Naive B cell (primary cell): ENCODE results near the gene PPP1R2. TPM values are rescaled to one million over a fixed set of nuclear protein-coding genes. Genes with fewer than 3 reads are reported as not detected.

Experiments used
- ATAC-seq, 2 donors: fragments of 150-1000 bp; cut with Tn5 transposase; 2 replicates each; pipeline ENCODE4 v1.10.0; 2021; ENCODE audit warnings: low read depth in 2 of 2, mild to moderate bottlenecking in 2 of 2, moderate library complexity in 2 of 2
- DNase-seq: peaks from one replicate; pipeline ENCODE4 v3.0.0; 2022
- H3K27ac Mint-ChIP-seq, 6 donors: one replicate each; pipeline ENCODE4 v1.8.0; 2020 to 2022; ENCODE audit warnings: mild to moderate bottlenecking in 6 of 6, mixed read lengths in 6 of 6, moderate library complexity in 5 of 6, inconsistent platforms in 2 of 6
- H3K27me3 Mint-ChIP-seq, 3 donors: one replicate each; pipeline ENCODE4 v1.8.0; 2021 to 2022; ENCODE audit warnings: mixed read lengths in 3 of 3, mild to moderate bottlenecking in 1 of 3
- H3K36me3 Mint-ChIP-seq, 2 donors: one replicate each; pipeline ENCODE4 v1.8.0; 2020 to 2022; ENCODE audit warnings: mixed read lengths in 2 of 2, inconsistent platforms in 1 of 2, mild to moderate bottlenecking in 1 of 2
- H3K4me1 Mint-ChIP-seq, 3 donors: one replicate each; pipeline ENCODE4 v1.8.0; 2020 to 2022; ENCODE audit warnings: mixed read lengths in 3 of 3, inconsistent platforms in 1 of 3, mild to moderate bottlenecking in 1 of 3, moderate library complexity in 1 of 3
- H3K4me3 Mint-ChIP-seq, 8 donors: one replicate each; pipeline ENCODE4 v1.8.0; 2020 to 2022; ENCODE audit warnings: mild to moderate bottlenecking in 8 of 8, mixed read lengths in 8 of 8, moderate library complexity in 8 of 8, inconsistent platforms in 2 of 8
- H3K9me3 Mint-ChIP-seq, 7 donors: one replicate each; pipeline ENCODE4 v1.8.0; 2020 to 2022; ENCODE audit warnings: mixed read lengths in 7 of 7, mild to moderate bottlenecking in 5 of 7, inconsistent platforms in 2 of 7, moderate library complexity in 1 of 7
- polyA plus RNA-seq, 6 donors: library from polyadenylated mRNA; unstranded; fragments of 300-500 nt; fragmentation: Illumina TruSeq; gene quantifications; one replicate each; pipeline ENCODE4 v1.2.3, GENCODE V29; 2021; ENCODE audit warnings: low read depth in 6 of 6

The PPP1R2 gene
- polyA plus RNA-seq, 6 donors from 2014 or later: 171 to 265 (median 214) TPM

DNA sequence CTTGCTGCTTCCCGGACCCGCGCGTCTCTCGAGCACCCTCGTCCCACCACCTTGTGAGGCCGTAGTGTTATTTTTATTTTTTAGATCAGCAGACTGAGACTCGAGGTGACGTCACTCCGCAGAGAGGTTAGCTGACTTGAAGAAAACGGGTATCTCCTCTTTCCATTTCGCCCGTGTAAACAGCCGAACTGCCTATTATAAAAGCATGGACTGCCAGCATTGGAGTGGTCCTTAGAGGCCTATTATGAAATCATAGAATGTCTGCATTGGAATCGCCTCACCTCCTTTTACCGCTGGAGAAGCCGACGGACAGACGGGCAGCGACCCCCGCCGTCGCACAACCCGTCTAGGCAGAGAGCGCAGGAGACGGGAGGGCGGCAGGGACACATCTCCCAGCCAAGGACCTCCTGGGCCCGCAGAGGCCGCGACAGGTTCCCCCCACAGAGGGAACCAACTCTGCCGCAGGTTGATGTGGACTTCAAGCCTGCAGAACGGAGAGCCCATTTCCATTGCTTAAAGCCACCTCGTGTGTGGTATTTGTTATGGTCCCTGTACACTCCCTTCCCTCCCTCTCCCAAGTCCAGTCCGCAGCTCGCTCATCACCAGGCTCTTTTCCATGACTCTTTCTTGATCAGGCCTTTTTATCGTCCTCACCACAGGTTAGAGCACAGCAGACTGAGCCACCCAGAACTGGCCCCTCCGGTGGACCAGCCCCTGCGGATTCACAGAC lies 540 bp upstream of the PPP1R2 start:
- H3K4me1 Mint-ChIP-seq: peaks cover 60 to 78% (median 75%) of the 10 kb centered on the region in 3 donors
- ATAC-seq (no peak), DNase-seq (no peak)
- peak overlapping the region; percentile 88 to 97 (median 93) for H3K4me3 Mint-ChIP-seq
- H3K9me3 Mint-ChIP-seq: no peaks in the 10 kb centered on the region
- no peaks in the 10 kb centered on the region for H3K27me3 Mint-ChIP-seq
- H3K36me3 Mint-ChIP-seq: no peaks in the 10 kb centered on the region
- H3K27ac Mint-ChIP-seq: peak overlapping the region; percentile 88 to 99 (median 94)

DNA sequence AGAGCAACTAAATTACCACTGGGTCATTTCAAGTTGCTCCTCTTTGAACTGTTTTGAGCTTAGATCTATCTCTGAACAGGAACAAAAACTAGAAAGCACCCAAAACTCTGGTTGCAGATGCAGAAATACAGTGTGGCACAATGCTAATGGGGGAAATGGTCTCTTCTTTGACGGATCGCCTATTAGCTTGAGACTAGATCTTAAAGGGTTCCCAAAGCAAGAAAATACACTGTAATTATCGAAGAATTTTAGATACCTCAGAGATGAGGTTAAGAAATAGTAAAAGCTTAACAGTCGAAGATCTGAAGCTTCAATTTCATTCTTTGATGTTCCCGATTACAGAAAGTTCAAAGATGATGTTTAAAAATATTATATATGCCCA lies 818 bp downstream of the PPP1R2 start:
- peak; percentile 42 for DNase-seq
- Mint-ChIP-seq H3K27me3 (no peaks in the 10 kb centered on the region), H3K36me3 (no peaks in the 10 kb centered on the region), H3K9me3 (no peaks in the 10 kb centered on the region), H3K4me3 (peak overlapping the region; percentile 88 to 97 (median 93)), H3K4me1 (peaks cover 60 to 79% (median 77%) of the 10 kb centered on the region in 3 donors), H3K27ac (peak overlapping the region; percentile 96 to 99 (median 97))
- peak; percentile 27 to 37 for ATAC-seq

DNA sequence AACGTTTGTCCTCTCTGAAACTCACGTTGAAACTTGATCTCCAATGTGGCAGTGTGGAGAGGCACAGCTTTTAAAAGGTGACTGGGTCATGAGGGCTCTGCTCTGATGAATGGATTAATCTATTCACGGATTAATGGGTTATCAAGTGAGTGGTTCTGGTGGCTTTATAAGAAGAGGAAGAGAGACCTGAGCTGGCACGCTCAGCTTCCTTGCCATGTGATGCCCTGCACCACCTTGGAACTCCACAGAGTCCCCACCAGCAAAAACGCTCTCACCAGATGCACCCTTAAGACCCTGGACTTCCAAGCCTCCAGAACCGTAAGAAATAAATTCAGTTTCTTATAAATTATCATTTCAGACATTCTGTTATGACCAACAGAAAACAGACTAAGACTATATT lies 2.6 kb downstream of the PPP1R2 start:
- Mint-ChIP-seq H3K27me3 (no peaks in the 10 kb centered on the region), H3K9me3 (no peaks in the 10 kb centered on the region), H3K4me1 (peaks cover 52 to 77% (median 68%) of the 10 kb centered on the region in 3 donors), H3K4me3 (peak overlapping the region; percentile 69 to 96 (median 88)), H3K27ac (peak overlapping the region in 4 of 6 donors; percentile 69 to 96 (median 92)), H3K36me3 (no peaks in the 10 kb centered on the region)
- peak; percentile 24 to 29 for ATAC-seq
- DNase-seq: peak; percentile 47

DNA sequence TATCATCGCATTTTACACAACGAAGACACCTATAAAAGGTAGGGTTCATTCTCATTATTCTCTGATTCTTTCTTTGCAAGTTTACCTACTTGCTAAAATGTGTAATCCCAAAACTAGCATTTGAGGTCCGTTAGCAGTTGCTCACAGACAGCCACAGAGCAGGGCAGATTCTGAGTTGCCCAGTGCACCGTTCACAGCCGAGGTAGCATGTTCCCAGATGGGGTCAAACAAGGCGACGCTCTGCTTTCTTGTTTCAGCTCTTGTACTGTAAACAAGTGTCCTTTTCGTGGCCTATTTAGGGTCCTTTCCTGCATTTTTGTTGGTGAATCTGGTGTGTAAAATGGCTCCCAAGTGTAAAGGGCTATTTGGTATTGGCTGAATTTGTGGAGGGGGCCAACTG lies 3.1 kb downstream of the PPP1R2 start:
- H3K4me3 Mint-ChIP-seq: peak overlapping the region in 7 of 8 donors; percentile 69 to 96 (median 88)
- DNase-seq (no peak), ATAC-seq (no peak)
- peak overlapping the region in 4 of 6 donors; percentile 69 to 96 (median 92) for H3K27ac Mint-ChIP-seq
- no peaks in the 10 kb centered on the region for H3K27me3 Mint-ChIP-seq
- H3K4me1 Mint-ChIP-seq: peaks cover 57 to 77% (median 68%) of the 10 kb centered on the region in 3 donors
- H3K9me3 Mint-ChIP-seq: no peaks in the 10 kb centered on the region
- no peaks in the 10 kb centered on the region for H3K36me3 Mint-ChIP-seq

DNA sequence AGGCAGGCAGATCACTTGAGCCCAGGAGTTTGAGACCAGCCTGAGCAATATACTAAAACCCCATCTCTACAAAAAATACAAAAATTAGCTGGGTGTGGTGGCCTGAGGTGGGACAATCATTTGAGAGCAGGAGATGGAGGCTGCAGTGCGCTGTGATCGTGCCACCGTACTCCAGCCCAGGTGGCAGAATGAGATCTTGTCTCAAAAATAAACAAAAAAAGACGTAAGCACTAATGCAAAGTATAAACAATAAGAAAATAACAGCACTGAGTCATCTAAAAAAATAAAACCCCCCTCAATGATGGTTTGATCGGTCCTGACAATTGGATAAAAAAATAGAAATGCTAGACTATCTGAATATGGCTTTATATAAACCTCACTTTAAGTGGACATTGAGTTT lies 3.6 kb downstream of the PPP1R2 start:
- no peaks in the 10 kb centered on the region for H3K27me3 Mint-ChIP-seq
- no peak for ATAC-seq
- peak overlapping the region in 5 of 6 donors; percentile 61 to 96 (median 76) for H3K27ac Mint-ChIP-seq
- H3K36me3 Mint-ChIP-seq: no peaks in the 10 kb centered on the region
- DNase-seq: no peak
- H3K4me1 Mint-ChIP-seq: peaks cover 59 to 77% (median 70%) of the 10 kb centered on the region in 3 donors
- no peaks in the 10 kb centered on the region for H3K9me3 Mint-ChIP-seq
- H3K4me3 Mint-ChIP-seq: peak overlapping the region in 7 of 8 donors; percentile 40 to 92 (median 63)

DNA sequence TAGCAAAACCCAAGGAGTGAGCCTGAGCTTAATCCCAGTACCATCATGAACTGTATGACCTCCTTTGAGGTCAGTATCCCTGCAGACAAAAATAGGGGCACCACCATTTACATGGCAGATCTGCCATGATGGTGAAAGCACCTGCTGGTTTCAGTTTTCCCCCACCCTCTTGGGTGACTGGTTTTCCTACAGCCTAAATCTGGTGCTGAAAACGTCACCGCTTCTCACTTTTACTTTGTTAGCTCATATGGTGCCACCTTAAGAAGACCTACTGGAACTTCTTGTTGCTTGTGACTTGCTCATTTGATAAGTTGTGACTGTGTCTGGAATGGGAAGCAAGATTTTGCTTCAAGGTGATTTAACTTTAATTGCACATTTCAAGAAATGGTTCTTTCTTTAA lies 5.1 kb downstream of the PPP1R2 start:
- H3K4me1 Mint-ChIP-seq: peaks cover 65 to 84% (median 75%) of the 10 kb centered on the region in 3 donors
- peak overlapping the region in 4 of 6 donors; percentile 24 to 85 (median 64) for H3K27ac Mint-ChIP-seq
- no peaks in the 10 kb centered on the region for H3K9me3 Mint-ChIP-seq
- DNase-seq (peak; percentile 60), ATAC-seq (peak; percentile 59 to 62)
- no peaks in the 10 kb centered on the region for H3K27me3 Mint-ChIP-seq
- H3K4me3 Mint-ChIP-seq: peak overlapping the region in 6 of 8 donors; percentile 39 to 61 (median 52)
- no peaks in the 10 kb centered on the region for H3K36me3 Mint-ChIP-seq

DNA sequence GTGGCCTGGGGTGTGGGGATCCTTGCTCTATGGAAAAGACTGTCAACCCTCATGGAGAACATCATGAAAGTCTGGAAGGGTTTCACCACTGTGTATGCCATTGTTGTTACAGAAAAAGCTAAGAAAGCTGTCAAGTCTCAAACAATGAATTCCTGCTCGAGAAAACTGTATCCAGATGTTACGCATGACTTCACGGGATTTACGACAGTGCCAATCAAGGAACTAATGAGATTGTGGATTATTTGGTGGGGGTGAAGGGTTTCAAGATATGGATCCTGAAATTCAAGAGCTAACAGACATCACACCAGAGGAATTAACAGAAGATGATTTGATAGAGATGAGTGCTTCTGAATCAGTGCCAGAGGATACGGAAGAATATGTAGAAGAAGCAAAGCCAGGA lies 7.8 kb downstream of the PPP1R2 start:
- Mint-ChIP-seq H3K9me3 (no peaks in the 10 kb centered on the region), H3K4me3 (peak overlapping the region in 1 of 8 donors; percentile 15), H3K27me3 (no peaks in the 10 kb centered on the region), H3K36me3 (peaks cover 0 to 8% of the 10 kb centered on the region in 2 donors), H3K4me1 (peaks cover 52 to 86% (median 65%) of the 10 kb centered on the region in 3 donors), H3K27ac (peak overlapping the region in 5 of 6 donors; percentile 48 to 87 (median 81))
- ATAC-seq (no peak), DNase-seq (no peak)

DNA sequence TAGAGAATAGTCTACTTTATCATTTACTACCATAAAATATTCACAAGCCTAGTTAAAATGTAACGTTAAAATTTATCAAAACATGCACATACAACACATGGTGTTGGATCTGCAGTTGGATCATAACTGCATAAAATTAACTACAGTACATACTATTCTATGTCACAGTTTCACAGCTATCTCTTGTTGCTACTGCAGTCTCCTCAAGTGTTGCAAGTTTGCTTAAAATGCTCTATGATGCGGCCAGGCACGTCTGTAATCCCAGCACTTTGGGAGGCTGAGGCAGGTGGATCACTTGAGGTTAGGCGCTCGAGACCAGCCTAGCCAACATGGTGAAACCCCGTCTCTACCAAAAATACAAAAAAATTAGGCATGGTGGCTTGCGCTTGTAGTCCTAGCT lies 10.3 kb downstream of the PPP1R2 start:
- Mint-ChIP-seq H3K4me3 (peak overlapping the region in 1 of 8 donors; percentile 40), H3K27me3 (no peaks in the 10 kb centered on the region), H3K9me3 (no peaks in the 10 kb centered on the region), H3K36me3 (peaks cover 0 to 8% of the 10 kb centered on the region in 2 donors), H3K27ac (peak overlapping the region in 2 of 6 donors; percentile 10 to 82), H3K4me1 (peaks cover 34 to 69% (median 47%) of the 10 kb centered on the region in 3 donors)
- ATAC-seq (no peak), DNase-seq (no peak)

DNA sequence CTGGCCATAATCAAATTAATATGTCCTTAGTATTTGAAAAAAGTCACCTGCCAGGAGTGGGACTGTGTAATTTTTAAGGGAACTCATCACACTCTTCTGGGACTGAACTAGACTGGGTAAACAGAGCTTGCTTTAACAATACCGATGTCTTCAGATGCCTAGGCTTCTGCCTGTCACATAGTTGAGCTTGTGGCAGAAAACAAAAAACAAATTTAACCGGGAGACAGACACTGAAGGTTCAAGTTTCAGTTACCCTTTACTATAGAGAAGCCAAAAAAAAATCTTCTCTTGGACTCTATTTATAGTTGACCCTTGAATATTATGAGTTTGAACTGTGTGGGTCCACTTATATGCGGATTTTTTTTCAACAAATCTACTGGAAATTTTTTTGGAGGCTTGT lies 10.8 kb downstream of the PPP1R2 start:
- no peaks in the 10 kb centered on the region for H3K9me3 Mint-ChIP-seq
- DNase-seq (no peak), ATAC-seq (no peak)
- peaks cover 29 to 64% (median 42%) of the 10 kb centered on the region in 3 donors for H3K4me1 Mint-ChIP-seq
- H3K27me3 Mint-ChIP-seq: no peaks in the 10 kb centered on the region
- peak overlapping the region in 2 of 6 donors; percentile 10 to 77 for H3K27ac Mint-ChIP-seq
- peak overlapping the region in 1 of 8 donors; percentile 30 for H3K4me3 Mint-ChIP-seq
- peaks cover 0 to 8% of the 10 kb centered on the region in 2 donors for H3K36me3 Mint-ChIP-seq

DNA sequence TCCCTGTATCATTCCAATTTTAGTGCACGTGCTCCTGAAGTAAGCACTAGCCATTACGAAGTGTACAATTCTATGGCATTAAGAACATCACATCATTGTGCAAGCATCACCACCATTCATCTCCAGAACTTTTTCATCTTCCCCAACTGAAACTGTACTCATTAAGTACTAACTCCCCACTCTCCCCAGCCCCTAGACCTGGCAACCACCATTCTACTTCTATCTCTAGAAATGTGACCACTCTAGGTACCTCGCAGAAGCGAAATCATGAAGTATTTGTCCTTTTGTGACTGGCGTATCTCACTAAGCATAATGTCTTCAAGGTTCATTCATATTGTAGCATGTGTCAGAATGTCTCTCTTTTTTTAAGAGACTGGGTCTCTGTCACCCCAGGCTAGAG lies 11.4 kb downstream of the PPP1R2 start:
- H3K27me3 Mint-ChIP-seq: no peaks in the 10 kb centered on the region
- peak overlapping the region in 1 of 6 donors; percentile 77 for H3K27ac Mint-ChIP-seq
- no peak for ATAC-seq
- no peak overlapping the region for H3K4me3 Mint-ChIP-seq
- DNase-seq: no peak
- peaks cover 28 to 60% (median 41%) of the 10 kb centered on the region in 3 donors for H3K4me1 Mint-ChIP-seq
- peaks cover 0 to 8% of the 10 kb centered on the region in 2 donors for H3K36me3 Mint-ChIP-seq
- H3K9me3 Mint-ChIP-seq: no peaks in the 10 kb centered on the region

DNA sequence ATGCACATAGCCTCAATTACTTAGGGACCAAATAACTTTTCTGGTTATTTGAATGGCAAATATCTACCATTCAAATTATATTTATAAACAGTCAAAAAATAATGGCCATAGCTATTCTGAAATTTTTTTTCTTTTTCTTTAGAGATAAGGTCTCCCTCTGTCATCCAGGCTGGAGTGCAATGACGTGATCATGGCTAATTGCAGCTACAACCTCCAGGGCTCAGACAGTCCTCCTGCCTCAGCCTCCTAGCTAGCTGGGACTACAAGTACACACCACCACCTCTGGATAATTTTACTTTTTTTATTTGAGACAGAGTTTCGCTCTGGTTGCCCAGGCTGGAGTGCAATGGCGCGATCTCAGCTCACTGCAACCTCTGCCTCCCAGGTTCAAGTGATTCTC lies 16.6 kb downstream of the PPP1R2 start:
- no peak overlapping the region for H3K4me3 Mint-ChIP-seq
- ATAC-seq (no peak), DNase-seq (no peak)
- peak overlapping the region in 5 of 6 donors; percentile 34 to 72 (median 67) for H3K27ac Mint-ChIP-seq
- H3K36me3 Mint-ChIP-seq: peaks cover 2 to 5% of the 10 kb centered on the region in 2 donors
- H3K4me1 Mint-ChIP-seq: peaks cover 3 to 35% (median 10%) of the 10 kb centered on the region in 3 donors
- H3K9me3 Mint-ChIP-seq: no peaks in the 10 kb centered on the region
- no peaks in the 10 kb centered on the region for H3K27me3 Mint-ChIP-seq

DNA sequence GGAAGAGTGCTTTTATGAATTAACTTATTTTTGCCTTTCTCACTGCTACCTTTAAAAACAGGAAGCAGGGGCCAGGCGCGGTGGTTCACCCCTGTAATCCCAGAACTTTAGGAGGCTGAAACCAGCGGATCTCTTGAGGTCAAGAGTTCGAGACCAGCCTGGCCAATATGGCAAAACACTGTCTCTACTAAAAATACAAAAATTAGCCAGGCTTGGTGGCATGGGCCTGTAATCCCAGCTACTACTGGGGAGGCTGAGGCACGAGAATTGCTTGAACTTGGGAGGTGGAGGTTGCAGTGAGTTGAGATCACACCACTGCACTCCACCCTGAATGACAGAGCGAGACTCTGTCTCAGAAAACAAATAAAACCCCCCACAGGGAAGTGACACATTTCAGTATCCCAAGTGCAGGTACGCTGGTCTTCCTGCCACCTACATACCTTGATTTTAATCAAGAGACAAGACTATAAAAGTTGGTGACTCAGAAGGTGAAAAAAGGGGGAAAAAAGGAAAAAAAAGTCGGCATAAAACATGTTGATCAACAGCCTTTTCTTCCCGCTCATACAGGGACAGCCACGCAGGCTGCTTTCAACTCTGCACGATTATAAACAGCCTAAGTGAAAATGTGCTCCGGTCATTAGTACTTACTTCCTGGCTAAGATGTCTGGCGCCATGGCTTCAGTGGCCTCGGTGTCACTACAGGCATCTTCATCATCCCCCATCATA lies 18.8 kb downstream of the PPP1R2 start:
- Mint-ChIP-seq H3K4me3 (no peak overlapping the region), H3K4me1 (peaks cover 0 to 24% (median 8%) of the 10 kb centered on the region in 3 donors)

DNA sequence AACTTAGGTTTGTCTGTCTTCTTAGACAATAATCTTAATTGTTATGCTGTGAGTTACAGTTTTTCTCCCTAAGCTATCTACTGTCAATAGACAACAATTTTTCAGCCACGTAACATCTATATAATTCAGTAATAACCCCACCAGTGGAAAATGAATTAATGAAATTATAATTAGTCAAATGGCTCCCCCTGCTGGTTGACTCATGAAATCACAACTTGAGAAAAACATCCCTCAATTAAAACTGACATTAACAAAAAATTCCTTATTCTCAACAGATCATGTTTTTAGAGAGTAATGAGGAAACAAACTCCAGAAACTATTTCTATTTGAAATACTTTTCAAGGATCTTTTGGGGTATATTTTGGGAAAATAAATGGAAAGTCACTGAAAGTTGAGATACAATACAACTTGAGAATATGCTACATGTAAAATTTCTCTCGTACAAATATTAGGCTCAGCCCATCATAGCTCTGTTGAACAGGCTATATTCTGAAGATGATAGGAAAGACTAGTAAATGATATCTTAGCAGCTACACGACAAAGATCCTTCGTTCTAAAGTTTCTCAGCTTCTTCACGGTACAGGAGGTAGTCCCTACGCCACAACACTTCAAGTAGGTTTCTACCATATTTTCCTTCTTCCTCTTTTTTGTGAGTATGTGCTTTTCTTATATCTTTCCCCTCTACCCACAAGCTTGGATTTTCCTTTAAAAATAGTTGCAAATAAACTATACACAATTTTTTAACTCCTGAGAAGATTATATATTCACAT lies 20.7 kb downstream of the PPP1R2 start:
- peaks cover 0 to 5% of the 10 kb centered on the region in 2 donors for H3K36me3 Mint-ChIP-seq
- ATAC-seq: peak; percentile 51 to 56

More for the DNA sequence above, 18.8 kb downstream of the PPP1R2 start:
- Mint-ChIP-seq H3K9me3 (no peaks in the 10 kb centered on the region), H3K27ac (peak overlapping the region in 3 of 6 donors; percentile 68 to 81 (median 77)), H3K36me3 (peaks cover 0 to 5% of the 10 kb centered on the region in 2 donors), H3K27me3 (no peaks in the 10 kb centered on the region)
- ATAC-seq (no peak), DNase-seq (no peak)

More for the DNA sequence above, 20.7 kb downstream of the PPP1R2 start:
- no peaks in the 10 kb centered on the region for H3K27me3 Mint-ChIP-seq
- H3K4me1 Mint-ChIP-seq: peaks cover 0 to 24% (median 8%) of the 10 kb centered on the region in 3 donors
- peak overlapping the region in 5 of 6 donors; percentile 16 to 90 (median 51) for H3K27ac Mint-ChIP-seq
- peak; percentile 41 for DNase-seq
- no peak overlapping the region for H3K4me3 Mint-ChIP-seq
- no peaks in the 10 kb centered on the region for H3K9me3 Mint-ChIP-seq
